ENCODE data around the gene CD22.
"Not testable (repeated sequence)": the region's sequence is repeated elsewhere in the genome, so short reads cannot be mapped to it uniquely, and the experiment has no call there.

The CD22 gene

GRCh38 chr19:35328851-35329285, at the start of gene CD22:
Gene CD22 (plus strand): TSS chr19:35329187. CDS start chr19:35332041, 2,854 bp downstream.
- intact Hi-C loops (cut with DNase I), result no loop called here

GRCh38 chr19:35279374-35279773, 49.6 kb upstream of the CD22 start:
- no peak for DNase-seq
- intact Hi-C loops (cut with DNase I), result no loop called here

More at GRCh38 chr19:35328851-35329285, at the start of gene CD22:
- DNase-seq, result no peak

GRCh38 chr19:35279985-35280821, 48.8 kb upstream of the CD22 start:
- peak in 1 of 42 donors; percentile 42 for DNase-seq
- intact Hi-C loops (cut with DNase I), result loop anchor here (10.0 kb wide), 1 partner anchor 215 kb away; the partner anchor contains the start of gene KRTDAP

- peak in 3 of 42 donors; percentile 49 to 74 (median 52) for DNase-seq
- intact Hi-C loops (cut with DNase I), result loop anchor here (10.0 kb wide), 1 partner anchor 213 kb away; the partner anchor contains the start of gene KRTDAP
Measured at GRCh38 chr19:35281303-35281702, 47.7 kb upstream of the CD22 start.

GRCh38 chr19:35284153-35285094, 44.6 kb upstream of the CD22 start:
- DNase-seq, result peak in 39 of 42 donors; percentile 53 to 93 (median 74)
- intact Hi-C loops (cut with DNase I), result loop anchor here (10.0 kb wide), 1 partner anchor 210 kb away; the partner anchor contains the start of gene KRTDAP

- intact Hi-C loops (cut with DNase I), result loop anchor here (10.0 kb wide), 1 partner anchor 210 kb away; the partner anchor contains the start of gene KRTDAP
- DNase-seq, result no peak
Measured at GRCh38 chr19:35285095-35285449, 43.9 kb upstream of the CD22 start.

- intact Hi-C loops (cut with DNase I), result loop anchor here (10.0 kb wide), 1 partner anchor 209 kb away; the partner anchor contains the start of gene KRTDAP
- DNase-seq, result not testable (repeated sequence)
Measured at GRCh38 chr19:35285465-35285864, 43.5 kb upstream of the CD22 start.

GRCh38 chr19:35286101-35286500, 42.9 kb upstream of the CD22 start:
- intact Hi-C loops (cut with DNase I), result loop anchor here (10.0 kb wide), 1 partner anchor 209 kb away; the partner anchor contains the start of gene KRTDAP
- DNase-seq, result not testable (repeated sequence)

GRCh38 chr19:35287713-35288112, 41.3 kb upstream of the CD22 start:
- intact Hi-C loops (cut with DNase I), result loop anchor here (10.0 kb wide), 1 partner anchor 207 kb away; the partner anchor contains the start of gene KRTDAP
- no peak for DNase-seq

- no peak for DNase-seq
- intact Hi-C loops (cut with DNase I), result loop anchor here (10.0 kb wide), 1 partner anchor 206 kb away; the partner anchor contains the start of gene KRTDAP
Measured at GRCh38 chr19:35288331-35288730, 40.7 kb upstream of the CD22 start.

GRCh38 chr19:35288906-35289305, 40.1 kb upstream of the CD22 start:
- intact Hi-C loops (cut with DNase I), result loop anchor here (10.0 kb wide), 1 partner anchor 206 kb away; the partner anchor contains the start of gene KRTDAP
- no peak for DNase-seq

GRCh38 chr19:35290381-35291127, 38.4 kb upstream of the CD22 start:
- intact Hi-C loops (cut with DNase I), result no loop called here
- DNase-seq, result peak; percentile 68 to 92 (median 83)

GRCh38 chr19:35291259-35291658, 37.7 kb upstream of the CD22 start:
- DNase-seq, result peak in 9 of 42 donors; percentile 25 to 72 (median 50)
- intact Hi-C loops (cut with DNase I), result no loop called here

GRCh38 chr19:35291916-35292315, 37.1 kb upstream of the CD22 start, which contains the start of gene MAG:
Gene MAG (plus strand): TSS chr19:35292161. CDS start chr19:35295409, 3,248 bp downstream.
- intact Hi-C loops (cut with DNase I), result no loop called here
- DNase-seq, result peak; percentile 81 to 98 (median 94)

- no peak for DNase-seq
- intact Hi-C loops (cut with DNase I), result no loop called here
Measured at GRCh38 chr19:35292421-35293362, 36.3 kb upstream of the CD22 start.

- intact Hi-C loops (cut with DNase I), result no loop called here
- peak in 41 of 42 donors; percentile 45 to 91 (median 75) for DNase-seq
Measured at GRCh38 chr19:35293363-35293739, 35.6 kb upstream of the CD22 start.

- intact Hi-C loops (cut with DNase I), result no loop called here
- DNase-seq, result peak in 1 of 42 donors; percentile 25
Measured at GRCh38 chr19:35293808-35294207, 35.2 kb upstream of the CD22 start.
